Activated CD4-positive, alpha-beta T cell treated with anti-CD3 and anti-CD28 coated beads, Interleukin-2, amount 10 ng/mL, durations not matched to agents 24 days and 14 days (primary cell): ENCODE measurements around the gene EIF1. TPM values are rescaled to one million over a fixed set of nuclear protein-coding genes. Genes with fewer than 3 reads are reported as not detected.
"Not testable (repeated sequence)": the region's sequence is repeated elsewhere in the genome, so short reads cannot be mapped to it uniquely, and the experiment has no call there.

Experiments used
- DNase-seq: peaks from one replicate; pipeline ENCODE4 v3.0.0; 2022
- H3K27ac Mint-ChIP-seq: one replicate; pipeline ENCODE4 v1.8.0; 2022; ENCODE audit warnings: mild to moderate bottlenecking, mixed read lengths
- H3K27me3 Mint-ChIP-seq: one replicate; pipeline ENCODE4 v1.8.0; 2022; ENCODE audit warnings: mixed read lengths
- H3K36me3 Mint-ChIP-seq: one replicate; pipeline ENCODE4 v1.8.0; 2022; ENCODE audit warnings: low read depth, mild to moderate bottlenecking, mixed read lengths
- H3K4me1 Mint-ChIP-seq: one replicate; pipeline ENCODE4 v1.8.0; 2021; ENCODE audit warnings: mixed read lengths
- H3K4me3 Mint-ChIP-seq: one replicate; pipeline ENCODE4 v1.8.0; 2022; ENCODE audit warnings: mild to moderate bottlenecking, moderate library complexity, mixed read lengths
- H3K9me3 Mint-ChIP-seq: one replicate; pipeline ENCODE4 v1.8.0; 2021; ENCODE audit warnings: mixed read lengths
- intact Hi-C: fragments of 100-400 bp; cut with micrococcal nuclease; formaldehyde crosslinking; loops from one replicate; pipeline ENCODE4 v1.15.1; 2023
- total RNA-seq: library from RNA; stranded (reverse); gene quantifications from 2 replicates; pipeline ENCODE4 v1.2.3, GENCODE V29; 2022

Gene EIF1
- total RNA-seq, 1 donor from 2014 or later: 837 TPM

- intact Hi-C loops: no loop called here
- H3K4me3 Mint-ChIP-seq: peak overlapping the region; percentile 97
- H3K27me3 Mint-ChIP-seq: no peaks in the 10 kb centered on the region
- peaks cover 55% of the 10 kb centered on the region for H3K36me3 Mint-ChIP-seq
- peak overlapping the region; percentile 64 for H3K27ac Mint-ChIP-seq
- H3K4me1 Mint-ChIP-seq: peaks cover 42% of the 10 kb centered on the region
- no peaks in the 10 kb centered on the region for H3K9me3 Mint-ChIP-seq
- DNase-seq: peak; percentile 72
These were observed 2.5 kb downstream of the EIF1 start for GRCh38 chr17:41691031-41691777.

GRCh38 chr17:41692722-41693521 lies 4.2 kb downstream of the EIF1 start:
- H3K27ac Mint-ChIP-seq: no peak overlapping the region
- H3K27me3 Mint-ChIP-seq: no peaks in the 10 kb centered on the region
- no peaks in the 10 kb centered on the region for H3K9me3 Mint-ChIP-seq
- peaks cover 43% of the 10 kb centered on the region for H3K4me1 Mint-ChIP-seq
- DNase-seq: peak; percentile 68
- H3K4me3 Mint-ChIP-seq: no peak overlapping the region
- intact Hi-C loops: no loop called here
- H3K36me3 Mint-ChIP-seq: peaks cover 55% of the 10 kb centered on the region

GRCh38 chr17:41695134-41695661 lies 6.5 kb downstream of the EIF1 start:
- Mint-ChIP-seq H3K27ac (peak overlapping the region; percentile 63), H3K27me3 (no peaks in the 10 kb centered on the region), H3K4me3 (no peak overlapping the region), H3K4me1 (peaks cover 34% of the 10 kb centered on the region), H3K36me3 (peaks cover 43% of the 10 kb centered on the region), H3K9me3 (no peaks in the 10 kb centered on the region)
- DNase-seq: peak; percentile 65
- intact Hi-C loops: no loop called here

GRCh38 chr17:41695954-41696757 lies 7.5 kb downstream of the EIF1 start:
- intact Hi-C loops: no loop called here
- Mint-ChIP-seq H3K27me3 (no peaks in the 10 kb centered on the region), H3K4me1 (peaks cover 26% of the 10 kb centered on the region), H3K27ac (no peak overlapping the region), H3K4me3 (no peak overlapping the region), H3K9me3 (no peaks in the 10 kb centered on the region), H3K36me3 (peaks cover 34% of the 10 kb centered on the region)
- DNase-seq: peak; percentile 92

- Mint-ChIP-seq H3K36me3 (peaks cover 22% of the 10 kb centered on the region), H3K4me1 (peaks cover 18% of the 10 kb centered on the region), H3K27ac (peak overlapping the region; percentile 16), H3K9me3 (no peaks in the 10 kb centered on the region), H3K4me3 (no peak overlapping the region), H3K27me3 (peaks cover 1% of the 10 kb centered on the region)
- DNase-seq: peak; percentile 62
- intact Hi-C loops: no loop called here
These were observed 8.7 kb downstream of the EIF1 start for GRCh38 chr17:41697122-41697962.

- peaks cover 13% of the 10 kb centered on the region for H3K4me1 Mint-ChIP-seq
- H3K27ac Mint-ChIP-seq, H3K27me3 Mint-ChIP-seq, DNase-seq, H3K9me3 Mint-ChIP-seq, intact Hi-C loops, H3K4me3 Mint-ChIP-seq, H3K36me3 Mint-ChIP-seq: not testable (repeated sequence)
These were observed 12.2 kb downstream of the EIF1 start for GRCh38 chr17:41700843-41701242.

- Mint-ChIP-seq H3K4me1 (peaks cover 5% of the 10 kb centered on the region), H3K4me3 (no peak overlapping the region), H3K36me3 (no peaks in the 10 kb centered on the region), H3K27me3 (peaks cover 6% of the 10 kb centered on the region), H3K27ac (no peak overlapping the region), H3K9me3 (no peaks in the 10 kb centered on the region)
- intact Hi-C loops: no loop called here
- no peak for DNase-seq
These were observed 14.0 kb downstream of the EIF1 start for GRCh38 chr17:41702712-41703111.

GRCh38 chr17:41705271-41705991 lies 16.7 kb downstream of the EIF1 start:
- intact Hi-C loops: no loop called here
- Mint-ChIP-seq H3K27me3 (peaks cover 10% of the 10 kb centered on the region), H3K4me1 (peaks cover 6% of the 10 kb centered on the region), H3K4me3 (no peak overlapping the region), H3K27ac (no peak overlapping the region), H3K36me3 (no peaks in the 10 kb centered on the region), H3K9me3 (no peaks in the 10 kb centered on the region)
- DNase-seq: no peak

GRCh38 chr17:41707803-41708669 lies 19.4 kb downstream of the EIF1 start:
- Mint-ChIP-seq H3K27ac (no peak overlapping the region), H3K4me3 (no peak overlapping the region), H3K4me1 (peaks cover 10% of the 10 kb centered on the region), H3K27me3 (peaks cover 18% of the 10 kb centered on the region), H3K36me3 (no peaks in the 10 kb centered on the region), H3K9me3 (no peaks in the 10 kb centered on the region)
- intact Hi-C loops: no loop called here
- DNase-seq: no peak

GRCh38 chr17:41710472-41711090 lies 21.9 kb downstream of the EIF1 start:
- Mint-ChIP-seq H3K27me3 (peaks cover 15% of the 10 kb centered on the region), H3K9me3 (no peaks in the 10 kb centered on the region), H3K4me3 (no peak overlapping the region), H3K36me3 (no peaks in the 10 kb centered on the region), H3K4me1 (peaks cover 7% of the 10 kb centered on the region), H3K27ac (no peak overlapping the region)
- no peak for DNase-seq
- intact Hi-C loops: no loop called here

GRCh38 chr17:41711669-41712400 lies 23.1 kb downstream of the EIF1 start, which contains the start of gene GAST:
Gene GAST, plus strand, starts transcription at chr17:41712331. Its CDS starts 3,106 bp downstream, at chr17:41715437.
- peaks cover 5% of the 10 kb centered on the region for H3K4me1 Mint-ChIP-seq
- H3K4me3 Mint-ChIP-seq: no peak within 1 kb of the TSS
- H3K27me3 Mint-ChIP-seq: peaks cover 15% of the 10 kb centered on the region
- H3K27ac Mint-ChIP-seq: no peak within 1 kb of the TSS
- no peaks in the 10 kb centered on the region for H3K9me3 Mint-ChIP-seq
- DNase-seq: no peak
- H3K36me3 Mint-ChIP-seq: no peaks in the 10 kb centered on the region
- intact Hi-C loops: no loop called here
